Measurements from ENCODE around the gene CILP.

DNA sequence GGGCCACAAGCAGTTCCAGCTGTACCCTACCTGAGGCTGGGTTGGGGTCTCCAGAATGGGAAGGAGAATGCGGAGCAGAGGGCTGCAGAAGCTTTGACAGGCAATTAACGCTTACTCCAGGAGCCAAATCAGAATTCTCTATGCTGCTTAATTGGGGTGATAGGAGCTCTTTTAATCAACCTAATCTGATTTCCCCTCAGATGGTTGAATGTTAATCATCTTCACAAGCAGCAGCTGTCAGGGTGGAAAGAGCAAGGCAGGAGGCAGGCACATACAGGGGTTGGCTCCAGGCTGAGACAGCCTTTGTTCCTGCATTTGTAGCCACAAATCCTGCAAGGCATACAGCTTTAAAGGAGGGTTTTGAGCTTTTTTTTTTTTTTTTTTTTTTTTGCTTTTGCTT is 2.6 kb downstream of the CILP start:
- no peak for TF ChIP-seq PHF8 (CRISPR knock-in tag; IDR thresholded peaks at IDR 0.05)
- no peak for TF ChIP-seq POLR2G (IDR thresholded peaks at IDR 0.05; ENCODE audit: low read depth, low read length)
- no peak for TF ChIP-seq POLR2AphosphoS5 (IDR thresholded peaks at IDR 0.05; ENCODE audit: low read depth, low read length)
- TF ChIP-seq, protein P1, sequence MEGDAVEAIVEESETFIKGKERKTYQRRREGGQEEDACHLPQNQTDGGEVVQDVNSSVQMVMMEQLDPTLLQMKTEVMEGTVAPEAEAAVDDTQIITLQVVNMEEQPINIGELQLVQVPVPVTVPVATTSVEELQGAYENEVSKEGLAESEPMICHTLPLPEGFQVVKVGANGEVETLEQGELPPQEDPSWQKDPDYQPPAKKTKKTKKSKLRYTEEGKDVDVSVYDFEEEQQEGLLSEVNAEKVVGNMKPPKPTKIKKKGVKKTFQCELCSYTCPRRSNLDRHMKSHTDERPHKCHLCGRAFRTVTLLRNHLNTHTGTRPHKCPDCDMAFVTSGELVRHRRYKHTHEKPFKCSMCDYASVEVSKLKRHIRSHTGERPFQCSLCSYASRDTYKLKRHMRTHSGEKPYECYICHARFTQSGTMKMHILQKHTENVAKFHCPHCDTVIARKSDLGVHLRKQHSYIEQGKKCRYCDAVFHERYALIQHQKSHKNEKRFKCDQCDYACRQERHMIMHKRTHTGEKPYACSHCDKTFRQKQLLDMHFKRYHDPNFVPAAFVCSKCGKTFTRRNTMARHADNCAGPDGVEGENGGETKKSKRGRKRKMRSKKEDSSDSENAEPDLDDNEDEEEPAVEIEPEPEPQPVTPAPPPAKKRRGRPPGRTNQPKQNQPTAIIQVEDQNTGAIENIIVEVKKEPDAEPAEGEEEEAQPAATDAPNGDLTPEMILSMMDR (CRISPR knock-in tag; IDR thresholded peaks at IDR 0.05) = no peak
- no peak for TF ChIP-seq FOXA1 (IDR thresholded peaks at IDR 0.05)
- no peak for TF ChIP-seq FOXA1 (CRISPR knock-in tag; IDR thresholded peaks at IDR 0.05)
- TF ChIP-seq GTF2F1 (IDR thresholded peaks at IDR 0.05; ENCODE audit: low read length) = no peak
- no peak for TF ChIP-seq EED (CRISPR knock-in tag; IDR thresholded peaks at IDR 0.05)
- TF ChIP-seq ZC3H4 (CRISPR knock-in tag; IDR thresholded peaks at IDR 0.05; ENCODE audit: borderline replicate concordance) = no peak
- TF ChIP-seq EP300 (IDR thresholded peaks at IDR 0.05; ENCODE audit: low read depth in 2 of 2, low read length in 2 of 2) = no peak
- no peak for TF ChIP-seq EP300 (CRISPR knock-in tag; IDR thresholded peaks at IDR 0.05; ENCODE audit: borderline replicate concordance)
- TF ChIP-seq, protein P2, sequence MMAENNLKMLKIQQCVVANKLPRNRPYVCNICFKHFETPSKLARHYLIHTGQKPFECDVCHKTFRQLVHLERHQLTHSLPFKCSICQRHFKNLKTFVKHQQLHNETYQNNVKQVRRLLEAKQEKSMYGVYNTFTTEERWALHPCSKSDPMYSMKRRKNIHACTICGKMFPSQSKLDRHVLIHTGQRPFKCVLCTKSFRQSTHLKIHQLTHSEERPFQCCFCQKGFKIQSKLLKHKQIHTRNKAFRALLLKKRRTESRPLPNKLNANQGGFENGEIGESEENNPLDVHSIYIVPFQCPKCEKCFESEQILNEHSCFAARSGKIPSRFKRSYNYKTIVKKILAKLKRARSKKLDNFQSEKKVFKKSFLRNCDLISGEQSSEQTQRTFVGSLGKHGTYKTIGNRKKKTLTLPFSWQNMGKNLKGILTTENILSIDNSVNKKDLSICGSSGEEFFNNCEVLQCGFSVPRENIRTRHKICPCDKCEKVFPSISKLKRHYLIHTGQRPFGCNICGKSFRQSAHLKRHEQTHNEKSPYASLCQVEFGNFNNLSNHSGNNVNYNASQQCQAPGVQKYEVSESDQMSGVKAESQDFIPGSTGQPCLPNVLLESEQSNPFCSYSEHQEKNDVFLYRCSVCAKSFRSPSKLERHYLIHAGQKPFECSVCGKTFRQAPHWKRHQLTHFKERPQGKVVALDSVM (CRISPR knock-in tag; IDR thresholded peaks at IDR 0.05) = no peak
- no peak for TF ChIP-seq ZNF292 (CRISPR knock-in tag; IDR thresholded peaks at IDR 0.05; ENCODE audit: borderline replicate concordance, low read depth)
- TF ChIP-seq, protein P3, sequence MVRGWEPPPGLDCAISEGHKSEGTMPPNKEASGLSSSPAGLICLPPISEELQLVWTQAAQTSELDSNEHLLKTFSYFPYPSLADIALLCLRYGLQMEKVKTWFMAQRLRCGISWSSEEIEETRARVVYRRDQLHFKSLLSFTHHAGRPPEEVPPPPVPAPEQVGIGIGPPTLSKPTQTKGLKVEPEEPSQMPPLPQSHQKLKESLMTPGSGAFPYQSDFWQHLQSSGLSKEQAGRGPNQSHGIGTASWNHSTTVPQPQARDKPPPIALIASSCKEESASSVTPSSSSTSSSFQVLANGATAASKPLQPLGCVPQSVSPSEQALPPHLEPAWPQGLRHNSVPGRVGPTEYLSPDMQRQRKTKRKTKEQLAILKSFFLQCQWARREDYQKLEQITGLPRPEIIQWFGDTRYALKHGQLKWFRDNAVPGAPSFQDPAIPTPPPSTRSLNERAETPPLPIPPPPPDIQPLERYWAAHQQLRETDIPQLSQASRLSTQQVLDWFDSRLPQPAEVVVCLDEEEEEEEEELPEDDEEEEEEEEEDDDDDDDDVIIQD (CRISPR knock-in tag; IDR thresholded peaks at IDR 0.05; ENCODE audit: low read depth) = no peak
